Spleen (tissue), 11 donors: ENCODE measurements around the gene MAPKBP1. TPM values are rescaled to one million over a fixed set of nuclear protein-coding genes. Genes with fewer than 3 reads are reported as not detected.
"Not testable (repeated sequence)": the region's sequence is repeated elsewhere in the genome, so short reads cannot be mapped to it uniquely, and the experiment has no call there.

ENCODE experiments used
- DNase-seq: peaks from one replicate; pipeline ENCODE4 v3.0.0-alpha.2; 2020
- H3K27ac ChIP-seq, 8 donors: fragments of 200-600 bp; sonication (generic) in 7 of 8; 1 replicate in 4 of 8; 2 replicates in 4 of 8; pipeline versions ENCODE4 v1.5.0 to v1.8.0; 2016 to 2021; ENCODE audit warnings: inconsistent platforms in 4 of 8, mild to moderate bottlenecking in 4 of 8, moderate library complexity in 1 of 8
- H3K27me3 ChIP-seq, 7 donors: fragments of 200-600 bp; sonication (generic) in 6 of 7; replicated peaks in 1 of 7; 1 replicate in 4 of 7; 2 replicates in 3 of 7; pipeline versions ENCODE4 v1.5.0 to v1.8.0; 2016 to 2021; ENCODE audit warnings: inconsistent platforms in 3 of 7, mild to moderate bottlenecking in 1 of 7
- H3K36me3 ChIP-seq, 6 donors: fragments of 200-600 bp; sonication (generic) in 5 of 6; 1 replicate in 4 of 6; 2 replicates in 2 of 6; pipeline versions ENCODE4 v1.5.0 to v1.8.0; 2016 to 2021; ENCODE audit warnings: inconsistent platforms in 2 of 6
- H3K4me1 ChIP-seq, 6 donors: fragments of 200-600 bp; sonication (generic) in 5 of 6; 1 replicate in 3 of 6; 2 replicates in 3 of 6; pipeline versions ENCODE4 v1.5.0 to v1.8.0; 2016 to 2021; ENCODE audit warnings: inconsistent platforms in 3 of 6
- H3K4me3 ChIP-seq, 8 donors: fragments of 200-600 bp; sonication (generic) in 7 of 8; 1 replicate in 4 of 8; 2 replicates in 4 of 8; pipeline versions ENCODE4 v1.5.0 to v1.8.0; 2016 to 2021; ENCODE audit warnings: inconsistent platforms in 4 of 8, mild to moderate bottlenecking in 4 of 8, moderate library complexity in 2 of 8
- H3K9me3 ChIP-seq, 8 donors: fragments of 200-600 bp; sonication (generic) in 7 of 8; 1 replicate in 4 of 8; 2 replicates in 4 of 8; pipeline versions ENCODE4 v1.5.0 to v1.8.0; 2016 to 2021; ENCODE audit warnings: inconsistent platforms in 4 of 8
- CTCF ChIP-seq, 11 experiments: fragments of 200-600 bp in 7 of 11; fragments of 450-650 bp in 4 of 11; sonication (generic) in 4 of 11; IDR thresholded peaks in 8 of 11; conservative IDR thresholded peaks in 3 of 11; 1 replicate in 7 of 11; 2 replicates in 4 of 11; pipeline versions ENCODE4 v1.4.0 to v1.8.0; 2016 to 2021; ENCODE audit warnings: antibody characterized with exemption in 11 of 11, inconsistent platforms in 4 of 11, mild to moderate bottlenecking in 1 of 11
- POLR2A ChIP-seq, 3 donors: fragments of 450-650 bp; IDR thresholded peaks; one replicate each; pipeline ENCODE4 v1.5.1; 2017; ENCODE audit warnings: antibody characterized with exemption in 3 of 3, mild to moderate bottlenecking in 1 of 3
- POLR2AphosphoS5 ChIP-seq, 3 donors: sonication (generic); formaldehyde crosslinking; IDR thresholded peaks; one replicate each; pipeline ENCODE4 v1.5.1; 2017; ENCODE audit warnings: antibody characterized with exemption in 3 of 3
- WGBS, 5 donors: extraction: QIAGEN DNeasy Blood & Tissue Kit in 3 of 5; methylation state at CpG; one replicate each; pipeline versions ENCODE4 v1.1.5 to v1.1.7; 2013 to 2018; 5-methylcytosine and 5-hydroxymethylcytosine counted together
- intact Hi-C: fragments of 100-400 bp; cut with DNase I; formaldehyde crosslinking; loops from one replicate; pipeline ENCODE4 v1.15.0; 2023; ENCODE audit warnings: low total_unique reads
- polyA plus RNA-seq, 3 donors: library from polyadenylated mRNA; stranded (reverse); fragments of 200-250 nt; gene quantifications; one replicate each; pipeline ENCODE4 v1.2.1, GENCODE V29; 2013
- total RNA-seq, 7 donors: library from RNA; depleted of rRNA in 3 of 7; stranded (reverse); fragments of >200 nt in 3 of 7; fragmentation: NEBNext Ultra II Directional in 4 of 7; extraction: Animal tissue kit (Norgen Biotek cat#: 25700) in 4 of 7; gene quantifications; one replicate each; pipeline versions ENCODE4 v1.1.0 to v1.2.1, GENCODE V29; 2016 to 2021
- donor health status: healthy with polysubstance abuse.
- donor health status: DM: no; HTN: no; CAD: no; lungs with moderate emphysema.
- donor health status: DM: no; HTN: no; CAD: no.
- donor health status: Bipolar disorder and iron deficiency.
- donor health status: healthy.
- donor health status: DM: no; HTN: no; CAD: no.
- donor health status: DM: yes; HTN: yes; CAD: no.

Gene MAPKBP1
- total and polyA plus RNA-seq, 10 donors = 2.4 to 44.5 (median 26.0) TPM

GRCh38 chr15:41827880-41828806 is 53.9 kb downstream of the MAPKBP1 start, which contains the start of gene JMJD7:
Gene JMJD7, plus strand, starts transcription at chr15:41828092. Its CDS starts 33 bp downstream, at chr15:41828125.
- peak; percentile 99 for DNase-seq
- Histone ChIP-seq H3K27me3 (no peaks in the 10 kb centered on the region), H3K4me3 (peak within 1 kb of the TSS; percentile 70 to 90 (median 86)), H3K36me3 (peaks cover 0 to 57% (median 11%) of the 10 kb centered on the region in 6 donors), H3K9me3 (no peaks in the 10 kb centered on the region), H3K4me1 (peaks cover 13 to 59% (median 44%) of the 10 kb centered on the region in 6 donors), H3K27ac (peak within 1 kb of the TSS; percentile 69 to 91 (median 80))
- intact Hi-C loops = no loop called here
- 0 to 1% (median 1%) methylated on average over 27 to 66 of the region's 66 CpGs for WGBS, 5 donors
- TF ChIP-seq POLR2A (IDR thresholded peaks at IDR 0.05) (peak in 1 of 3 donors; percentile 39), POLR2AphosphoS5 (IDR thresholded peaks at IDR 0.05) (peak; percentile 87 to 92 (median 90)), CTCF (IDR thresholded peaks at IDR 0.05 in 8 of 11, conservative IDR thresholded peaks at IDR 0.05 in 3 of 11) (peak in 1 of 11 experiments; percentile 34)

GRCh38 chr15:41828807-41829141 is 54.5 kb downstream of the MAPKBP1 start:
- H3K27ac ChIP-seq = peak overlapping the region in 4 of 8 donors; percentile 81 to 91 (median 90)
- peaks cover 0 to 52% (median 5%) of the 10 kb centered on the region in 6 donors for H3K36me3 ChIP-seq
- TF ChIP-seq POLR2A (IDR thresholded peaks at IDR 0.05) = no peak
- no peak for TF ChIP-seq CTCF (IDR thresholded peaks at IDR 0.05 in 8 of 11, conservative IDR thresholded peaks at IDR 0.05 in 3 of 11)
- TF ChIP-seq POLR2AphosphoS5 (IDR thresholded peaks at IDR 0.05) = no peak
- DNase-seq = no peak
- no peaks in the 10 kb centered on the region for H3K9me3 ChIP-seq
- H3K27me3 ChIP-seq = no peaks in the 10 kb centered on the region
- peak overlapping the region; percentile 70 to 90 (median 86) for H3K4me3 ChIP-seq
- 26 to 38% (median 30%) methylated on average over 6 of the region's 6 CpGs for WGBS, 5 donors
- intact Hi-C loops = no loop called here
- H3K4me1 ChIP-seq = peaks cover 13 to 64% (median 45%) of the 10 kb centered on the region in 6 donors

- H3K4me1 ChIP-seq = peaks cover 13 to 73% (median 46%) of the 10 kb centered on the region in 6 donors
- intact Hi-C loops = no loop called here
- WGBS, 5 donors = 85 to 97% (median 94%) methylated on average over 5 to 13 of the region's 13 CpGs
- TF ChIP-seq POLR2AphosphoS5 (IDR thresholded peaks at IDR 0.05) (no peak), POLR2A (IDR thresholded peaks at IDR 0.05) (no peak), CTCF (IDR thresholded peaks at IDR 0.05 in 8 of 11, conservative IDR thresholded peaks at IDR 0.05 in 3 of 11) (no peak)
- no peaks in the 10 kb centered on the region for H3K27me3 ChIP-seq
- peaks cover 0 to 52% (median 3%) of the 10 kb centered on the region in 6 donors for H3K36me3 ChIP-seq
- no peak overlapping the region for H3K27ac ChIP-seq
- no peak overlapping the region for H3K4me3 ChIP-seq
- no peak for DNase-seq
- H3K9me3 ChIP-seq = no peaks in the 10 kb centered on the region
Observed at GRCh38 chr15:41829959-41830646, 55.8 kb downstream of the MAPKBP1 start.

- intact Hi-C loops, H3K4me3 ChIP-seq, H3K27me3 ChIP-seq, H3K9me3 ChIP-seq, DNase-seq, H3K27ac ChIP-seq: not testable (repeated sequence)
- H3K36me3 ChIP-seq = peaks cover 0 to 56% (median 3%) of the 10 kb centered on the region in 6 donors
- peaks cover 13 to 73% (median 46%) of the 10 kb centered on the region in 6 donors for H3K4me1 ChIP-seq
- 33 to 55% (median 37%) methylated on average over 4 of the region's 4 CpGs for WGBS, 5 donors
Observed at GRCh38 chr15:41831291-41831690, 57.0 kb downstream of the MAPKBP1 start.
